Measurements from ENCODE around the gene STK32B. TPM values are rescaled to one million over a fixed set of nuclear protein-coding genes. Genes with fewer than 3 reads are reported as not detected.

The STK32B gene
- total and polyA plus RNA-seq, 9 of the 15 experiments (the other 6 are each of a cell fraction or from before 2014, with no cell fraction given), result 0.03 to 0.20 (median 0.07) TPM; not detected in 2

- TF ChIP-seq NFATC3 (IDR thresholded peaks at IDR 0.05) (no peak), SMC3 (conservative IDR thresholded peaks at IDR 0.05; ENCODE audit: insufficient read depth, low read depth, low read length) (no peak), ZSCAN32 (CRISPR knock-in tag; IDR thresholded peaks at IDR 0.05) (no peak)
Measured at GRCh38 chr4:5260121-5260520, 208.8 kb downstream of the STK32B start (continued).

DNA sequence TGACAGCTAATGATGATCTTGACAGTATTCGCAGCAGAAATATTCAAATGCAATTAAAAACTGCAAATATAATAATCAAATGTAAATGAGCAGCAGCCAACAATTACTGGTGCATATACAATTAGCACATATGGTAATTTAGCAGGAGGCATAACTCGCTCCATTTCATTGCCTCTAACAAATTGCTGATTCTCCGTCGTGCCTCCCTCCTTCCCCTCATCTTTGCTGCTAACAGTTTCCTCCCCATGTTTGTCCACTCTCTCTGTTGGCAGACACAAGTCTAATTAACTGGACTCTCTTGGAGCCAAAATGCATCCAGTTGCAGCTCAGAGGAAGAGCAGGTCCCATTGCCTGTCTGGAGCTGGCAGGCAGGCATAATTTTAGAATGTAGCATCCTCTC is 210.6 kb downstream of the STK32B start:
- BruUV-seq (replicated peaks), result no TSS peak

More for the DNA sequence above, 210.6 kb downstream of the STK32B start:
- H3K4me3 ChIP-seq, result no peak overlapping the region
- TF ChIP-seq THAP7 (CRISPR knock-in tag; IDR thresholded peaks at IDR 0.05) (no peak), BRF1 (IDR thresholded peaks at IDR 0.05; ENCODE audit: borderline replicate concordance, extremely low read depth, insufficient read length) (no peak)
- no peak overlapping the region for H2AFZ ChIP-seq (ENCODE audit: low read depth, low read length)
- ATAC-seq (no peak), FAIRE-seq (no peak), DNase-seq (ENCODE audit: extremely low read depth in 1 of 4, low spot score in 3 of 4) (no peak)
- no peaks in the 10 kb centered on the region for H3K9me3 ChIP-seq (replicated peaks; ENCODE audit: control insufficient read depth, insufficient read depth, low read depth, low read length)
- no peaks in the 10 kb centered on the region for H3K79me2 ChIP-seq (ENCODE audit: control insufficient read depth, insufficient read depth, low read length)
- intact Hi-C loops (cut with micrococcal nuclease) (no loop called here), in situ Hi-C loops (cut with MboI) (no loop called here)
- H3K9me1 ChIP-seq (ENCODE audit: control insufficient read depth, insufficient read depth, low read length), result no peaks in the 10 kb centered on the region
- no peak overlapping the region for H3K27ac ChIP-seq (ENCODE audit: extremely low read depth, low read depth, low read length)
- no peak overlapping the region for H3K4me2 ChIP-seq (ENCODE audit: insufficient read depth, low read length)
- WGBS (ENCODE audit: insufficient coverage, low coverage, missing lambda C conversion rate), result 0% methylated on average over 4 of the region's 4 CpGs
- ChIA-PET CTCF (ENCODE audit: low intra/inter-chr PET ratio) (no interaction called here), POLR2A (no interaction called here)
- no peaks in the 10 kb centered on the region; a peak in 1 of 5 replicates for H3K27me3 ChIP-seq (ENCODE audit: control insufficient read depth in 2 of 2, insufficient read depth in 2 of 2, low read length in 2 of 2)
- H3K36me3 ChIP-seq (ENCODE audit: control insufficient read depth, insufficient read depth, low read length), result no peaks in the 10 kb centered on the region
- no peaks in the 10 kb centered on the region for H4K20me1 ChIP-seq (replicated peaks; ENCODE audit: control insufficient read depth, insufficient read depth, low read length)
- H3K9ac ChIP-seq (ENCODE audit: insufficient read depth in 1 of 2, low read depth in 2 of 2, low read length in 2 of 2), result no peak overlapping the region
- no peaks in the 10 kb centered on the region for H3K4me1 ChIP-seq (replicated peaks in 1 of 2; ENCODE audit: control insufficient read depth in 2 of 2, insufficient read depth in 2 of 2, low read length in 2 of 2)
